Measurements from ENCODE around the gene ZNF668.

ZNF668 gene

DNA sequence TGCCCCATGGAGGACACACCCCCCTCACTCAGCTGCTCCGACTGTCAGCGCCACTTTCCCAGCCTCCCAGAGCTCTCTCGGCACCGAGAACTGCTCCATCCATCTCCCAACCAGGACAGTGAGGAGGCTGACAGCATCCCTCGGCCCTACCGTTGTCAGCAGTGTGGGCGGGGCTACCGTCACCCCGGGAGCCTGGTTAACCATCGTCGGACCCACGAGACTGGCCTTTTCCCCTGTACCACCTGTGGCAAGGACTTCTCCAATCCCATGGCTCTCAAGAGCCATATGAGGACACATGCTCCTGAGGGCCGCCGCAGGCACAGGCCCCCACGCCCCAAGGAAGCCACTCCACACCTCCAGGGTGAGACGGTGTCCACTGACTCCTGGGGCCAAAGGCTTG, 2.3 kb upstream of the ZNF668 start:
- no peak overlapping the region for H3K4me3 ChIP-seq (ENCODE audit: low read depth, low read length)
- TF ChIP-seq, protein P1, sequence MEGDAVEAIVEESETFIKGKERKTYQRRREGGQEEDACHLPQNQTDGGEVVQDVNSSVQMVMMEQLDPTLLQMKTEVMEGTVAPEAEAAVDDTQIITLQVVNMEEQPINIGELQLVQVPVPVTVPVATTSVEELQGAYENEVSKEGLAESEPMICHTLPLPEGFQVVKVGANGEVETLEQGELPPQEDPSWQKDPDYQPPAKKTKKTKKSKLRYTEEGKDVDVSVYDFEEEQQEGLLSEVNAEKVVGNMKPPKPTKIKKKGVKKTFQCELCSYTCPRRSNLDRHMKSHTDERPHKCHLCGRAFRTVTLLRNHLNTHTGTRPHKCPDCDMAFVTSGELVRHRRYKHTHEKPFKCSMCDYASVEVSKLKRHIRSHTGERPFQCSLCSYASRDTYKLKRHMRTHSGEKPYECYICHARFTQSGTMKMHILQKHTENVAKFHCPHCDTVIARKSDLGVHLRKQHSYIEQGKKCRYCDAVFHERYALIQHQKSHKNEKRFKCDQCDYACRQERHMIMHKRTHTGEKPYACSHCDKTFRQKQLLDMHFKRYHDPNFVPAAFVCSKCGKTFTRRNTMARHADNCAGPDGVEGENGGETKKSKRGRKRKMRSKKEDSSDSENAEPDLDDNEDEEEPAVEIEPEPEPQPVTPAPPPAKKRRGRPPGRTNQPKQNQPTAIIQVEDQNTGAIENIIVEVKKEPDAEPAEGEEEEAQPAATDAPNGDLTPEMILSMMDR (conservative IDR thresholded peaks at IDR 0.05; ENCODE audit: low read depth, low read length): no peak
- DNase-seq (ENCODE audit: low read depth): no peak

DNA sequence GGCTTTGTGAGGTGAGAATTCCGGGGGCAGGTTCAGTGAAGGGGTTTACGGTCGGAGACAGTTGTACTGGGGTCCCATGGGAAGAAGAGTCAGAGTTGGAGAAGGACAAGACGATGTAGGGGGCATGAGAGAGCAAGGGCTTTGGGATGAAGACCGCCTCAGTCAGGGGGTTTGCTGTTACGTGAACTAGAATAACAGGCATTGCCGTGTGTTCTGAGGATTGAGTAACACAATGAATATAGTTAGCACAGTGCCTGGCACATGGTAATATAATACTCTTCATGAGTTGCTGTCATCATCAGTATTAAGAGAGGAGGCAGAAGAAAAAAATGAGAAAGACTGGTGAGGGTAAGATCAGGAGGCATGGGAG, 759 bp upstream of the ZNF668 start:
- DNase-seq (ENCODE audit: low read depth): peak; percentile 41
- H3K4me3 ChIP-seq (ENCODE audit: low read depth, low read length): peak overlapping the region; percentile 97
- TF ChIP-seq, protein P1 (conservative IDR thresholded peaks at IDR 0.05; ENCODE audit: low read depth, low read length): no peak

GRCh38 chr16:31073142-31073969, 684 bp downstream of the ZNF668 start:
- DNase-seq (ENCODE audit: low read depth): peak; percentile 92
- TF ChIP-seq, protein P1 (conservative IDR thresholded peaks at IDR 0.05; ENCODE audit: low read depth, low read length): no peak
- peak overlapping the region; percentile 97 for H3K4me3 ChIP-seq (ENCODE audit: low read depth, low read length)

- peak overlapping the region; percentile 97 for H3K4me3 ChIP-seq (ENCODE audit: low read depth, low read length)
- peak; percentile 50 for DNase-seq (ENCODE audit: low read depth)
- TF ChIP-seq, protein P1 (conservative IDR thresholded peaks at IDR 0.05; ENCODE audit: low read depth, low read length): no peak
Observed at GRCh38 chr16:31072540-31073141, 1.4 kb downstream of the ZNF668 start.

GRCh38 chr16:31071861-31072260, 2.2 kb downstream of the ZNF668 start:
- DNase-seq (ENCODE audit: low read depth): peak; percentile 35
- TF ChIP-seq, protein P1 (conservative IDR thresholded peaks at IDR 0.05; ENCODE audit: low read depth, low read length): no peak
- peak overlapping the region; percentile 97 for H3K4me3 ChIP-seq (ENCODE audit: low read depth, low read length)

DNA sequence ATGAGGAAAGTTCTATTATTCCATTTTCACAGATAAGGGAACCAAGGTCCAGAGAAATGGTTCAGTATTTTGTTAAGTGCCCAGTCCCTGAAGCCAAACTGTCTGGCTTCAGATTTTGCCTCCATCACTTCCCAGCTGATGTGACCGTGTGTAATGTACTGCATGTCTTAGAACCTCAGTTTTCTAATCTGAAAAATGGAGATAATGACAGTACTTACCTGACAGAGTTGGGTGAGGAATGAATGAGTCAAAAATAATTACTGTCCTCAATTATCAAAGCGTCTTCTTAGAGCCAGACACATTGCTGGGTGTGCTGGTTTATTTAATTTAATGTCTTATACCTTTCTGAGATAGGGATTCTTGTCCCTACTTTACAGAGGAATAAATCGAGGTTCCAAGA, 6.7 kb downstream of the ZNF668 start:
- TF ChIP-seq, protein P1 (conservative IDR thresholded peaks at IDR 0.05; ENCODE audit: low read depth, low read length): no peak
- no peak for DNase-seq (ENCODE audit: low read depth)
- no peak overlapping the region for H3K4me3 ChIP-seq (ENCODE audit: low read depth, low read length)

All from choroid plexus epithelial cell (primary cell).